OCI-LY7 (cell line): Measurements from ENCODE around the gene AIP. TPM values are rescaled to one million over a fixed set of nuclear protein-coding genes. Genes with fewer than 3 reads are reported as not detected.
"Not testable (repeated sequence)": the region's sequence is repeated elsewhere in the genome, so short reads cannot be mapped to it uniquely, and the experiment has no call there.

Source experiments
- BruUV-seq: library from RNA; stranded (reverse); fragments of 400-500 nt; replicated peaks from 2 replicates; lab custom pipeline; 2021; lab: Mats Ljungman, UMichigan
- CTCF ChIA-PET: fragments of 300-600 bp; sonication (Branson Sonifier 250); formaldehyde crosslinking; loops from one replicate; lab custom pipeline; 2022; ENCODE audit warnings: antibody characterized with exemption; ENCODE audit not compliant: unreplicated experiment; lab: Charles Lee
- POLR2A ChIA-PET: fragments of 300-600 bp; sonication (Branson Sonifier 250); formaldehyde crosslinking; loops from one replicate; lab custom pipeline; 2022; ENCODE audit warnings: antibody characterized with exemption; lab: Charles Lee
- DNase-seq: peaks from one replicate; pipeline ENCODE4 v3.0.0-alpha.2; 2015; ENCODE audit warnings: low spot score
- H2AFZ ChIP-seq: fragments of 200-600 bp; sonication (generic), shearing (Covaris generic); 2 replicates; pipeline ENCODE4 v1.6.1; 2014; ENCODE audit warnings: mild to moderate bottlenecking, antibody characterized with exemption, low read length, moderate library complexity
- H3K27ac ChIP-seq: fragments of 200-600 bp; sonication (generic); 2 replicates; pipeline ENCODE4 v1.5.1; 2014; ENCODE audit warnings: mixed run types, low read depth, mild to moderate bottlenecking, moderate library complexity, low read length, inconsistent platforms; ENCODE audit not compliant: poor library complexity, severe bottlenecking
- H3K36me3 ChIP-seq: fragments of 200-600 bp; sonication (generic); 2 replicates; pipeline ENCODE4 v1.6.1; 2014; ENCODE audit warnings: mild to moderate bottlenecking, antibody characterized with exemption, low read length, moderate library complexity, mixed read lengths; ENCODE audit not compliant: insufficient read depth
- H3K4me1 ChIP-seq: fragments of 200-600 bp; sonication (generic); 2 replicates; pipeline ENCODE4 v1.5.1; 2014; ENCODE audit warnings: mild to moderate bottlenecking, low read length; ENCODE audit not compliant: insufficient read depth, poor library complexity, severe bottlenecking
- H3K4me2 ChIP-seq: fragments of 200-600 bp; sonication (generic); 2 replicates; pipeline ENCODE4 v1.6.1; 2014; ENCODE audit warnings: mild to moderate bottlenecking, low read length
- H3K4me3 ChIP-seq: fragments of 200-600 bp; sonication (generic); 2 replicates; pipeline ENCODE4 v1.5.1; 2014; ENCODE audit warnings: mild to moderate bottlenecking, low read depth, low read length; ENCODE audit not compliant: poor library complexity, severe bottlenecking
- H3K79me2 ChIP-seq: fragments of 200-600 bp; sonication (generic); 2 replicates; pipeline ENCODE4 v1.6.1; 2016; ENCODE audit warnings: low read depth, mild to moderate bottlenecking, low read length, moderate library complexity, mixed read lengths; ENCODE audit not compliant: insufficient read depth
- H3K9me2 ChIP-seq: fragments of 200-600 bp; sonication (generic); 2 replicates; pipeline ENCODE4 v1.6.1; 2016; ENCODE audit warnings: mild to moderate bottlenecking, low read length, mixed read lengths; ENCODE audit not compliant: insufficient read depth
- H3K9me3 ChIP-seq: fragments of 200-600 bp; sonication (generic); 2 replicates; pipeline ENCODE4 v1.6.1; 2014; ENCODE audit warnings: mild to moderate bottlenecking, mixed run types, low read length, mixed read lengths
- H4K20me1 ChIP-seq: fragments of 200-600 bp; sonication (generic); 2 replicates; pipeline ENCODE4 v1.6.1; 2014; ENCODE audit warnings: mild to moderate bottlenecking, antibody characterized with exemption, low read length, moderate library complexity, mixed read lengths; ENCODE audit not compliant: insufficient read depth
- EZH2phosphoT487 ChIP-seq: fragments of 200-600 bp; sonication (generic); IDR thresholded peaks from 2 replicates; pipeline ENCODE4 v1.6.1; 2018; ENCODE audit warnings: low read depth, borderline replicate concordance, mild to moderate bottlenecking, mixed run types, antibody characterized with exemption, low read length, moderate library complexity, mixed read lengths
- intact Hi-C: fragments of 100-400 bp; cut with micrococcal nuclease; formaldehyde crosslinking; loops from one replicate; pipeline ENCODE4 v1.10.0; 2022; ENCODE audit not compliant: unreplicated experiment
- total RNA-seq, 2 experiments: library from RNA; depleted of rRNA in 1 of 2; stranded (reverse); fragments of >200 nt in 1 of 2; shearing (Covaris generic) in 1 of 2; gene quantifications; 2 replicates each; pipeline ENCODE4 v1.2.3, GENCODE V29; 2014 to 2022
- TF ChIP-seq, protein P1 (sequence below): fragments of 200-600 bp; sonication (generic); conservative IDR thresholded peaks from 2 replicates; pipeline ENCODE4 v1.5.1; 2014; ENCODE audit warnings: mild to moderate bottlenecking, antibody characterized with exemption, low read length, moderate library complexity, mixed read lengths

AIP gene
- total RNA-seq, 2 experiments from 2014 or later, result 112 to 125 TPM

DNA sequence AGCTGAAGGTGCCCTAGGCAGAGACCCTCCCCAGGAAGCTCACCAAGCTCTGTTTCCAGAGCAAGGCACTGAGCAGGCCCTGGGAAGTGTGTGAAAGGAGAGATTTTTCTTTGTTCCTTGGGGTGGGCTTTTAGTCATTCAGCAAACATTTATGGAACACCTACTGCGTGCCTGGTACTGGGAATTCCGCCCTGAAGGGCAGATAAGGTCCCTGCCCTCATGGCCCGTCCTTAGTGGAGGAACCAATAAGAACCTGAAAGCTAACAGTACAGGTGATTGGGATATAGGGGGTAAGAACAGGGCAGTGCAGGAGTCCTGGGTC is 17.7 kb upstream of the AIP start:
- H3K4me2 ChIP-seq, result peak overlapping the region; percentile 100
- no peak for DNase-seq
- ChIA-PET POLR2A (interaction anchor here (0.6 to 2.0 kb wide), 4 partner anchors 15 to 511 kb away, joined by 3 to 18 read pairs (median 5); partner anchors contain the start of genes PPP1CA and PTPRCAP), CTCF (interaction anchor here (0.6 to 1.1 kb wide), 3 partner anchors 9 to 187 kb away, joined by 3 to 9 read pairs (median 3); no protein-coding TSS in a partner anchor)
- no peaks in the 10 kb centered on the region for H3K9me3 ChIP-seq
- peaks cover 23% of the 10 kb centered on the region; the same call in 1 of the 2 replicates for H3K79me2 ChIP-seq
- TSS peak; percentile 70 for BruUV-seq
- H4K20me1 ChIP-seq, result no peaks in the 10 kb centered on the region
- no peak overlapping the region for H2AFZ ChIP-seq
- peak overlapping the region; percentile 89 for H3K4me3 ChIP-seq
- TF ChIP-seq, protein P1, sequence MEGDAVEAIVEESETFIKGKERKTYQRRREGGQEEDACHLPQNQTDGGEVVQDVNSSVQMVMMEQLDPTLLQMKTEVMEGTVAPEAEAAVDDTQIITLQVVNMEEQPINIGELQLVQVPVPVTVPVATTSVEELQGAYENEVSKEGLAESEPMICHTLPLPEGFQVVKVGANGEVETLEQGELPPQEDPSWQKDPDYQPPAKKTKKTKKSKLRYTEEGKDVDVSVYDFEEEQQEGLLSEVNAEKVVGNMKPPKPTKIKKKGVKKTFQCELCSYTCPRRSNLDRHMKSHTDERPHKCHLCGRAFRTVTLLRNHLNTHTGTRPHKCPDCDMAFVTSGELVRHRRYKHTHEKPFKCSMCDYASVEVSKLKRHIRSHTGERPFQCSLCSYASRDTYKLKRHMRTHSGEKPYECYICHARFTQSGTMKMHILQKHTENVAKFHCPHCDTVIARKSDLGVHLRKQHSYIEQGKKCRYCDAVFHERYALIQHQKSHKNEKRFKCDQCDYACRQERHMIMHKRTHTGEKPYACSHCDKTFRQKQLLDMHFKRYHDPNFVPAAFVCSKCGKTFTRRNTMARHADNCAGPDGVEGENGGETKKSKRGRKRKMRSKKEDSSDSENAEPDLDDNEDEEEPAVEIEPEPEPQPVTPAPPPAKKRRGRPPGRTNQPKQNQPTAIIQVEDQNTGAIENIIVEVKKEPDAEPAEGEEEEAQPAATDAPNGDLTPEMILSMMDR, result no peak
- no peak for TF ChIP-seq EZH2phosphoT487
- H3K9me2 ChIP-seq, result no peaks in the 10 kb centered on the region
- intact Hi-C loops, result loop anchor here (5.0 kb wide), 1 partner anchor 113 kb away; the partner anchor contains the start of gene POLD4
- H3K27ac ChIP-seq, result peak overlapping the region; percentile 82
- no peaks in the 10 kb centered on the region; the same call in 1 of the 2 replicates for H3K36me3 ChIP-seq
- peaks cover 69% of the 10 kb centered on the region for H3K4me1 ChIP-seq

DNA sequence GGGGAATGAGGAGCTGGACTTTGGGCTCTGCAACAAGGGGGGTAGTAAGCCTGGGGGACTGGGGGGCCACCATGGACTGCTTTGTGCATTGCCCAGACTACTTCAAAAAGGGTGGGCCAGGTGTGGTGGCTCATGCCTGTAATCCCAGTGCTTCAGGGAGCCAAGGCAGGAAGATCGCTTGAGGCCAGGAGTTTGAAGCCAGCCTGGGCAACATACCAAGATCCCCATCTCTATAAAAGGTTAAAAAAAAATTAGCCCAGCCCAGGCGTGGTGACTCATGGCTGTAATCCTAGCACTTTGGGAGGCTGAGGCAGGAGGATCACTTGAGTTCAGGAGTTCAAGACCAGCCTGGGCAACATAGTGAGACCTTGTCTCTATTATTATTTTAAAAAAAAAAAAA is 17.3 kb upstream of the AIP start:
- not testable (repeated sequence) for H4K20me1 ChIP-seq, H3K36me3 ChIP-seq, H3K9me2 ChIP-seq, BruUV-seq, H2AFZ ChIP-seq, H3K9me3 ChIP-seq, DNase-seq
- ChIA-PET POLR2A (interaction anchor here (0.6 to 2.0 kb wide), 5 partner anchors 15 to 511 kb away, joined by 3 to 18 read pairs (median 3); partner anchors contain the start of genes CORO1B, PPP1CA and PTPRCAP), CTCF (interaction anchor here (0.6 to 1.1 kb wide), 2 partner anchors 9 to 15 kb away, joined by 3 to 9 read pairs; no protein-coding TSS in a partner anchor)
- Histone ChIP-seq H3K4me2 (peak overlapping the region; percentile 100), H3K79me2 (peaks cover 23% of the 10 kb centered on the region; the same call in 1 of the 2 replicates), H3K4me1 (peaks cover 69% of the 10 kb centered on the region), H3K4me3 (peak overlapping the region; percentile 89), H3K27ac (peak overlapping the region; percentile 82)
- intact Hi-C loops, result loop anchor here (5.0 kb wide), 1 partner anchor 113 kb away; the partner anchor contains the start of gene POLD4

DNA sequence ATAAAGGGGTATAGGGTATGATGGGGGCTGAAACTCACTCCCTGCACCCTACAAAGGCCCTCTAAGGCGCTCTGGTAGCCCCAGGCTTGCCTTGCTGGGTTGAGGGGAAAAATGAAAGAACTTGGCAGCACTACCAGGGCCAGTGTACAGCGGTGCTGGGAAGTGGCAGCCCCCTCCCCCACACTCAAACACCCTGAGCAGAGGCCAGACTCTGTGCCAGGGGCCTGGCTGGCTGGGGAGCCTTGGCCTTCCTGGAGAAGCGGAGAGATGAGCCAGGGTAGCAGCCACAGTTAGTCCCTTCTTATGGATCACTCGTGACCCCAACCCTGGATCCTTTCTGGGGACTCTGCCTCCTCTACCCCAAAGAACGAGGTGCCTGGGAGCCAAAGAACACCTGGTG is 16.5 kb upstream of the AIP start:
- Histone ChIP-seq H3K9me2 (no peaks in the 10 kb centered on the region), H3K4me3 (peak overlapping the region; percentile 87), H3K79me2 (peaks cover 23% of the 10 kb centered on the region; the same call in 1 of the 2 replicates), H4K20me1 (no peaks in the 10 kb centered on the region), H3K36me3 (no peaks in the 10 kb centered on the region; the same call in 1 of the 2 replicates), H3K4me2 (peak overlapping the region; percentile 100), H2AFZ (no peak overlapping the region), H3K27ac (peak overlapping the region; percentile 76), H3K9me3 (no peaks in the 10 kb centered on the region), H3K4me1 (peaks cover 65% of the 10 kb centered on the region)
- CTCF ChIA-PET, result no interaction called here
- TF ChIP-seq, protein P1, result no peak
- no peak for TF ChIP-seq EZH2phosphoT487
- intact Hi-C loops, result loop anchor here (5.0 kb wide), 1 partner anchor 114 kb away; the partner anchor contains the start of gene POLD4
- DNase-seq, result no peak
- POLR2A ChIA-PET, result interaction anchor here (0.6 to 2.0 kb wide), 4 partner anchors 16 to 65 kb away, joined by 3 to 18 read pairs (median 5); partner anchors contain the start of genes CORO1B, PPP1CA and PTPRCAP
- no TSS peak for BruUV-seq
